Measurements from ENCODE around the gene SH3BP4.

SH3BP4 gene

GRCh38 chr2:234993541-234993981, 41.7 kb downstream of the SH3BP4 start:
- no peak for DNase-seq (ENCODE audit: low read depth)
- TF ChIP-seq CTCF (IDR thresholded peaks at IDR 0.05; ENCODE audit: low read depth, low read length, missing control alignments), result no peak
- no peak overlapping the region for H3K4me3 ChIP-seq (ENCODE audit: low read depth, low read length)

- no peak overlapping the region for H3K4me3 ChIP-seq (ENCODE audit: low read depth, low read length)
- no peak for TF ChIP-seq CTCF (IDR thresholded peaks at IDR 0.05; ENCODE audit: low read depth, low read length, missing control alignments)
- DNase-seq (ENCODE audit: low read depth), result no peak
Observed at GRCh38 chr2:234994438-234995321, 42.9 kb downstream of the SH3BP4 start.

- no peak for DNase-seq (ENCODE audit: low read depth)
- TF ChIP-seq CTCF (IDR thresholded peaks at IDR 0.05; ENCODE audit: low read depth, low read length, missing control alignments), result no peak
- no peak overlapping the region for H3K4me3 ChIP-seq (ENCODE audit: low read depth, low read length)
Observed at GRCh38 chr2:234995332-234996068, 43.7 kb downstream of the SH3BP4 start.

GRCh38 chr2:234996069-234996940, 44.5 kb downstream of the SH3BP4 start:
- H3K4me3 ChIP-seq (ENCODE audit: low read depth, low read length), result no peak overlapping the region
- TF ChIP-seq CTCF (IDR thresholded peaks at IDR 0.05; ENCODE audit: low read depth, low read length, missing control alignments), result no peak

GRCh38 chr2:234996941-234997270, 45.1 kb downstream of the SH3BP4 start:
- TF ChIP-seq CTCF (IDR thresholded peaks at IDR 0.05; ENCODE audit: low read depth, low read length, missing control alignments), result no peak
- DNase-seq (ENCODE audit: low read depth), result no peak
- no peak overlapping the region for H3K4me3 ChIP-seq (ENCODE audit: low read depth, low read length)

More at GRCh38 chr2:234996069-234996940, 44.5 kb downstream of the SH3BP4 start:
- DNase-seq (ENCODE audit: low read depth), result no peak

GRCh38 chr2:234997389-234997788, 45.6 kb downstream of the SH3BP4 start:
- DNase-seq (ENCODE audit: low read depth), result no peak
- H3K4me3 ChIP-seq (ENCODE audit: low read depth, low read length), result no peak overlapping the region
- no peak for TF ChIP-seq CTCF (IDR thresholded peaks at IDR 0.05; ENCODE audit: low read depth, low read length, missing control alignments)

Measured in GM12864 (cell line).